HCT116 (cell line): ENCODE results near the gene HTR7. TPM values are rescaled to one million over a fixed set of nuclear protein-coding genes. Genes with fewer than 3 reads are reported as not detected.

ENCODE experiments used
- ATAC-seq: fragments of 200-7000 bp; cut with Tn5 transposase; 2 replicates; pipeline ENCODE4 v1.9.1; 2020; ENCODE audit warnings: mild to moderate bottlenecking, moderate library complexity
- BruUV-seq: library from RNA; stranded (reverse); fragments of 400-500 nt; replicated peaks from 2 replicates; lab custom pipeline; 2021; lab: Mats Ljungman, UMichigan
- CTCF ChIA-PET: fragments of 300-600 bp; sonication (Branson Sonifier 250); formaldehyde crosslinking; loops from one replicate; lab custom pipeline; 2021; ENCODE audit warnings: antibody characterized with exemption; lab: Charles Lee
- POLR2A ChIA-PET: fragments of 300-600, 350-600 bp; sonication (Branson Sonifier 250); formaldehyde crosslinking; loops from one replicate; lab custom pipeline; 2021; ENCODE audit warnings: antibody characterized with exemption; lab: Charles Lee
- RAD21 ChIA-PET, 2 experiments: fragments of 300-600 bp; sonication (Branson Sonifier 250); formaldehyde crosslinking; loops; one replicate each; lab custom pipeline; 2023; ENCODE audit warnings: low total read pairs in 2 of 2; ENCODE audit not compliant: uncharacterized antibody in 2 of 2, unreplicated experiment in 2 of 2, low non-redundant PET in 1 of 2; lab: Charles Lee
- DNase-seq: peaks from one replicate; pipeline ENCODE4 v3.0.0-alpha.2; 2010; ENCODE audit warnings: low read depth, low spot score
- H2AFZ ChIP-seq: fragments of 200-600 bp; shearing (Covaris generic), sonication (generic); 2 replicates; pipeline ENCODE4 v1.6.1; 2017; ENCODE audit warnings: low read depth, mixed run types, mixed read lengths, antibody characterized with exemption, low read length; ENCODE audit not compliant: poor library complexity, severe bottlenecking
- H3K27ac ChIP-seq: 2 replicates; pipeline ENCODE4 v1.5.1; 2012; ENCODE audit warnings: low read depth, low read length
- H3K27me3 ChIP-seq: fragments of 200-600 bp; sonication (generic); 2 replicates; pipeline ENCODE4 v1.6.1; 2016; ENCODE audit warnings: mixed run types, low read length, mixed read lengths; ENCODE audit not compliant: insufficient read depth
- H3K36me3 ChIP-seq, 2 experiments: fragments of 200-500 bp in 1 of 2; fragments of 200-600 bp in 1 of 2; sonication (Bioruptor generic) in 1 of 2; sonication (generic) in 1 of 2; 2 replicates each; pipeline versions ENCODE4 v1.5.1 to v1.6.1; 2014 to 2016; ENCODE audit warnings: low read length in 2 of 2, inconsistent platforms in 1 of 2, mixed read lengths in 1 of 2, mixed run types in 1 of 2; ENCODE audit not compliant: insufficient read depth in 2 of 2, control insufficient read depth in 1 of 2
- H3K4me1 ChIP-seq, 2 experiments: fragments of 200-600 bp in 1 of 2; sonication (generic) in 1 of 2; 2 replicates each; pipeline versions ENCODE4 v1.5.1 to v1.6.1; 2012 to 2017; ENCODE audit warnings: low read length in 2 of 2, inconsistent platforms in 1 of 2, mild to moderate bottlenecking in 1 of 2, mixed read lengths in 1 of 2, mixed run types in 1 of 2, moderate library complexity in 1 of 2; ENCODE audit not compliant: insufficient read depth in 2 of 2, control insufficient read depth in 1 of 2
- H3K4me2 ChIP-seq: fragments of 200-600 bp; sonication (generic); 2 replicates; pipeline ENCODE4 v1.6.1; 2017; ENCODE audit warnings: mixed run types, low read length, mixed read lengths
- H3K4me3 ChIP-seq, 2 experiments: fragments of 200-600 bp in 1 of 2; sonication (generic) in 1 of 2; replicated peaks in 1 of 2; 2 replicates each; pipeline ENCODE4 v1.5.1; 2011 to 2016; ENCODE audit warnings: low read length in 2 of 2, control low read depth in 1 of 2, low read depth in 1 of 2, mild to moderate bottlenecking in 1 of 2, mixed read lengths in 1 of 2, mixed run types in 1 of 2
- H3K79me2 ChIP-seq: fragments of 200-600 bp; sonication (generic); 2 replicates; pipeline ENCODE4 v1.6.1; 2017; ENCODE audit warnings: mild to moderate bottlenecking, mixed run types, low read length, moderate library complexity, mixed read lengths; ENCODE audit not compliant: insufficient read depth
- H3K9ac ChIP-seq: fragments of 200-600 bp; sonication (generic); 2 replicates; pipeline ENCODE4 v1.6.1; 2016; ENCODE audit warnings: low read length, mixed read lengths
- H3K9me2 ChIP-seq: fragments of 200-600 bp; sonication (generic), shearing (Covaris generic); 2 replicates; pipeline ENCODE4 v1.6.1; 2017; ENCODE audit warnings: mixed run types, mild to moderate bottlenecking, moderate library complexity; ENCODE audit not compliant: insufficient read depth
- H3K9me3 ChIP-seq, 2 experiments: fragments of 200-500 bp in 1 of 2; fragments of 200-600 bp in 1 of 2; sonication (Bioruptor generic) in 1 of 2; sonication (generic) in 1 of 2; 2 replicates each; pipeline ENCODE4 v1.6.1; 2014 to 2017; ENCODE audit warnings: low read length in 2 of 2, mixed read lengths in 2 of 2, inconsistent platforms in 1 of 2, low read depth in 1 of 2, mild to moderate bottlenecking in 1 of 2, mixed run types in 1 of 2, moderate library complexity in 1 of 2; ENCODE audit not compliant: control insufficient read depth in 1 of 2, insufficient read depth in 1 of 2
- H4K20me1 ChIP-seq: fragments of 200-600 bp; sonication (generic), shearing (Covaris generic); 2 replicates; pipeline ENCODE4 v1.6.1; 2017; ENCODE audit warnings: mixed run types, mild to moderate bottlenecking, moderate library complexity; ENCODE audit not compliant: insufficient read depth
- CBX3 ChIP-seq: IDR thresholded peaks from 2 replicates; pipeline ENCODE4 v1.6.1; 2012; ENCODE audit warnings: low read depth
- CEBPB ChIP-seq: IDR thresholded peaks from 2 replicates; pipeline ENCODE4 v1.6.1; 2012; ENCODE audit warnings: low read depth
- EGR1 ChIP-seq: IDR thresholded peaks from 2 replicates; pipeline ENCODE4 v1.6.1; 2012; ENCODE audit warnings: low read depth
- ELF1 ChIP-seq: IDR thresholded peaks from 2 replicates; pipeline ENCODE4 v1.6.1; 2012; ENCODE audit warnings: low read depth, borderline replicate concordance
- EZH2phosphoT487 ChIP-seq: fragments of 200-600 bp; IDR thresholded peaks from 2 replicates; pipeline ENCODE4 v1.6.1; 2018; ENCODE audit warnings: antibody characterized with exemption, borderline replicate concordance
- JUND ChIP-seq: IDR thresholded peaks from 2 replicates; pipeline ENCODE4 v1.6.1; 2012
- POLR2AphosphoS5 ChIP-seq: IDR thresholded peaks from 2 replicates; pipeline ENCODE4 v1.6.1; 2011; ENCODE audit warnings: mild to moderate bottlenecking, low read depth, low read length, moderate library complexity
- RAD21 ChIP-seq: IDR thresholded peaks from 2 replicates; pipeline ENCODE4 v1.6.1; 2012; ENCODE audit warnings: low read depth, mild to moderate bottlenecking
- REST ChIP-seq: IDR thresholded peaks from 2 replicates; pipeline ENCODE4 v1.6.1; 2012; ENCODE audit warnings: low read depth
- SIN3A ChIP-seq: IDR thresholded peaks from 2 replicates; pipeline ENCODE4 v1.6.1; 2012; ENCODE audit warnings: low read depth
- YY1 ChIP-seq: IDR thresholded peaks from 2 replicates; pipeline ENCODE4 v1.6.1; 2011; ENCODE audit warnings: low read length, low read depth, moderate library complexity, mild to moderate bottlenecking; ENCODE audit not compliant: insufficient replicate concordance; ENCODE audit errors: extremely low read depth
- ZFX ChIP-seq: fragments of 450-650 bp; IDR thresholded peaks from 2 replicates; pipeline ENCODE4 v1.6.1; 2017
- intact Hi-C: fragments of 100-400 bp; cut with micrococcal nuclease; formaldehyde crosslinking; loops from 2 replicates; pipeline ENCODE4 v1.10.0; 2022
- total RNA-seq: library from RNA; stranded (reverse); gene quantifications from one replicate; pipeline ENCODE4 v1.2.1, GENCODE V29; 2021; ENCODE audit not compliant: unreplicated experiment
- TF ChIP-seq, protein P1 (sequence below): IDR thresholded peaks from 2 replicates; pipeline ENCODE4 v1.6.1; 2011; ENCODE audit warnings: mild to moderate bottlenecking, low read length, moderate library complexity; ENCODE audit not compliant: insufficient replicate concordance; ENCODE audit errors: extremely low read depth
- TF ChIP-seq, protein P2 (sequence below): IDR thresholded peaks from 2 replicates; pipeline ENCODE4 v1.6.1; 2012
- TF ChIP-seq, protein P3 (sequence below): IDR thresholded peaks from 2 replicates; pipeline ENCODE4 v1.6.1; 2012

The HTR7 gene
- total RNA-seq, 1 experiment from 2014 or later: 32.2 TPM

- TF ChIP-seq REST (no peak), JUND (no peak), SIN3A (no peak), ELF1 (no peak)
Measured at GRCh38 chr10:90799172-90799571, 58.7 kb downstream of the HTR7 start (continued).

GRCh38 chr10:90798482-90798881, 59.4 kb downstream of the HTR7 start:
- no TSS peak for BruUV-seq
- TF ChIP-seq CBX3 (no peak), ZFX (no peak), EGR1 (no peak), REST (no peak), CEBPB (no peak), RAD21 (no peak), YY1 (no peak), EZH2phosphoT487 (no peak), POLR2AphosphoS5 (no peak)
- TF ChIP-seq, protein P1, sequence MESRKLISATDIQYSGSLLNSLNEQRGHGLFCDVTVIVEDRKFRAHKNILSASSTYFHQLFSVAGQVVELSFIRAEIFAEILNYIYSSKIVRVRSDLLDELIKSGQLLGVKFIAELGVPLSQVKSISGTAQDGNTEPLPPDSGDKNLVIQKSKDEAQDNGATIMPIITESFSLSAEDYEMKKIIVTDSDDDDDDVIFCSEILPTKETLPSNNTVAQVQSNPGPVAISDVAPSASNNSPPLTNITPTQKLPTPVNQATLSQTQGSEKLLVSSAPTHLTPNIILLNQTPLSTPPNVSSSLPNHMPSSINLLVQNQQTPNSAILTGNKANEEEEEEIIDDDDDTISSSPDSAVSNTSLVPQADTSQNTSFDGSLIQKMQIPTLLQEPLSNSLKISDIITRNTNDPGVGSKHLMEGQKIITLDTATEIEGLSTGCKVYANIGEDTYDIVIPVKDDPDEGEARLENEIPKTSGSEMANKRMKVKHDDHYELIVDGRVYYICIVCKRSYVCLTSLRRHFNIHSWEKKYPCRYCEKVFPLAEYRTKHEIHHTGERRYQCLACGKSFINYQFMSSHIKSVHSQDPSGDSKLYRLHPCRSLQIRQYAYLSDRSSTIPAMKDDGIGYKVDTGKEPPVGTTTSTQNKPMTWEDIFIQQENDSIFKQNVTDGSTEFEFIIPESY: no peak
- TF ChIP-seq, protein P2, sequence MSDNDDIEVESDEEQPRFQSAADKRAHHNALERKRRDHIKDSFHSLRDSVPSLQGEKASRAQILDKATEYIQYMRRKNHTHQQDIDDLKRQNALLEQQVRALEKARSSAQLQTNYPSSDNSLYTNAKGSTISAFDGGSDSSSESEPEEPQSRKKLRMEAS: no peak
- TF ChIP-seq, protein P3, sequence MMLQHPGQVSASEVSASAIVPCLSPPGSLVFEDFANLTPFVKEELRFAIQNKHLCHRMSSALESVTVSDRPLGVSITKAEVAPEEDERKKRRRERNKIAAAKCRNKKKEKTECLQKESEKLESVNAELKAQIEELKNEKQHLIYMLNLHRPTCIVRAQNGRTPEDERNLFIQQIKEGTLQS: no peak
- TF ChIP-seq, all 23 proteins: peak for 0
- no peaks in the 10 kb centered on the region for H3K36me3 ChIP-seq
- H3K9ac ChIP-seq: no peak overlapping the region
- RAD21 ChIA-PET: no interaction called here
- POLR2A ChIA-PET: no interaction called here
- H3K9me2 ChIP-seq: no peaks in the 10 kb centered on the region
- no peaks in the 10 kb centered on the region for H3K27me3 ChIP-seq
- H3K9me3 ChIP-seq: no peaks in the 10 kb centered on the region
- no peak overlapping the region for H3K4me3 ChIP-seq
- ATAC-seq (no peak), DNase-seq (no peak)
- CTCF ChIA-PET: interaction anchor here (1.2 kb wide), 1 partner anchor 10 kb away, joined by 3 read pairs; no protein-coding TSS in a partner anchor
- H3K4me1 ChIP-seq: peaks cover 0 to 5% of the 10 kb centered on the region in 2 experiments; a peak in 2 of 4 replicates
- H2AFZ ChIP-seq: no peak overlapping the region
- no peaks in the 10 kb centered on the region for H4K20me1 ChIP-seq
- no peak overlapping the region for H3K4me2 ChIP-seq
- H3K27ac ChIP-seq: no peak overlapping the region
- peaks cover 81% of the 10 kb centered on the region for H3K79me2 ChIP-seq
- intact Hi-C loops: no loop called here
